Activated CD4-positive, CD25-positive, alpha-beta regulatory T cell (primary cell): ENCODE data around the gene CTSO.

Source experiments
- DNase-seq, 4 experiments: peaks; one replicate each; lab custom pipeline; 2025; lab: John Stamatoyannopoulos, UW

Gene CTSO, protein sequence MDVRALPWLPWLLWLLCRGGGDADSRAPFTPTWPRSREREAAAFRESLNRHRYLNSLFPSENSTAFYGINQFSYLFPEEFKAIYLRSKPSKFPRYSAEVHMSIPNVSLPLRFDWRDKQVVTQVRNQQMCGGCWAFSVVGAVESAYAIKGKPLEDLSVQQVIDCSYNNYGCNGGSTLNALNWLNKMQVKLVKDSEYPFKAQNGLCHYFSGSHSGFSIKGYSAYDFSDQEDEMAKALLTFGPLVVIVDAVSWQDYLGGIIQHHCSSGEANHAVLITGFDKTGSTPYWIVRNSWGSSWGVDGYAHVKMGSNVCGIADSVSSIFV

GRCh38 chr4:155953151-155954117 is at the start of gene CTSO:
Gene CTSO (minus strand): TSS chr4:155953866. CDS start chr4:155953847, 19 bp downstream.
- DNase-seq: peak; percentile 46 to 66 (median 58)

DNA sequence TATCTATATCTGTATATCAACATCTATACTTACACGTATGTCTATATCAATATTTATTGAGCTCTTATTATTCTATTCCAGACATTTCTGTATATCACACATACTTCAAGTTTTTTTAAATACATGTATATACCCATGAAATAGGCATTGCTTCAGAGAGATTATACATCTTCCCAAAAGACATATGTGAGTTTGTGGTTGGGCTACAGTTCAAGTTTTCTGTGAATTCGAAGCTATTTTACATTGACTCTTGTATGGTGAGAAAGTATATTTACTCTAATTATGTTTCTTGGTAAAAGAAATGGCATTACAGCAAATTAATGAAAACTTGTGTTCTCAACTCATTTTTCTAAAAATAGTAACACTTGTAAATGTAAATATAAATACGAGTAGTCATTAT is 46.8 kb upstream of the CTSO start:
- DNase-seq: no peak

DNA sequence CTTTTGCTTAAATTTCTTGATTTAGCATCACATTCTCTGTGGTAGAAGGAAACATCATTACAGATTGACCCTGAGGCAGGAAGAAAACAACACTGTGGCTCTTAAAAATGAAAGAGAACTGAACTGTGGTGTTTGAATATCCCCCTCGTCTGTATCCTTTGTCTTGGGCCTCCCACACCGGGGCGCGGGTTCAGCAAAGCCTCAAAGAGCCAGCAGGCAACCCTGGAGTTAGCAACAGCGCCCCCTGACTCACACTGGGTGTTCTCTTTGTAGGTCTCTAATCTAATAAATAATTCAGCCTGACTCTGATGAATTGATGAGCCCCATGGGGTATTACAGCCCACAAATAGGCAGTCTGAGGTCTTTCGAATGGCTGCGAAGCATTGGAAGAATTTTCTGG is 46.1 kb upstream of the CTSO start:
- DNase-seq: no peak

DNA sequence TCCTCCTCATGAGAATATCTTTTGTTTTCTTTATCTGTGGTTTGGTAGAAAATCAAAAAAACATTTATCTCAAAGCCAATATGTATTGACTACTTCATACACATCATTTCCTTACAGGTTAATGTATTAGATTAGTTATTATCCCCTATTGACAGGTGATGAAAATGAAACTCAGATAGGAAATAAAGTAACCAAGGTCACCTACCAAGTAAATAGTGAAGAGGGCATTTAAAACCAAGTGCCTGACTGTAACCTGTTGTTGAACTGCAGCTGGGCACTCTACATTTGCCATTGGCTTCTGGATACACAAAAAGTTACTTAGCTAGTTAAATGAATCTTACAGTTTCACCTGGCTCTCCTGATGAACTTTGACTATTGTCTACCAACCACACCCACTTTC is 41.4 kb upstream of the CTSO start:
- no peak for DNase-seq

- no peak for DNase-seq
Observed at GRCh38 chr4:155984106-155984797, 30.6 kb upstream of the CTSO start.

GRCh38 chr4:155982736-155983385 is 29.2 kb upstream of the CTSO start:
- no peak for DNase-seq

GRCh38 chr4:155978810-155979209 is 25.1 kb upstream of the CTSO start:
- no peak for DNase-seq

- DNase-seq: no peak
Observed at GRCh38 chr4:155975511-155975910, 21.8 kb upstream of the CTSO start.

DNA sequence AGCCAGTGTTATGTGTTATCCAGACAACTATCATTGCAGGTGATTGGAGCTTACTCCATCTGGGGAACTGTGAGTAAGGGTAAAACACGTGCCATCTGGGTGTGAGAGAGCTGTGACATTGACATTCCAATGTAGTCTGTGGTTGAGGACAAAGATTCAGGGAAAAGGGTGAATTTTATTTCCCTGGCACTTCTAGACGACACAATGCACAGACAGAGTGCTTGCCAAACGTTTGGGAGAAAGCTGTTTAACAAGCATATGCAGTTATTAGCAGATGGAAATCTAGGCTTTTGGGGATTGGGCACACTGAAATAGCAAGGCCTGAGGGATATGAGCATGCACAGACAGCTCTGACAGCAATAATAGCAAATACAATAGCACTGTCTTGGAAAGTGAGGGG is 21.3 kb upstream of the CTSO start:
- DNase-seq: no peak

- no peak for DNase-seq
Observed at GRCh38 chr4:155974476-155974749, 20.7 kb upstream of the CTSO start.

DNA sequence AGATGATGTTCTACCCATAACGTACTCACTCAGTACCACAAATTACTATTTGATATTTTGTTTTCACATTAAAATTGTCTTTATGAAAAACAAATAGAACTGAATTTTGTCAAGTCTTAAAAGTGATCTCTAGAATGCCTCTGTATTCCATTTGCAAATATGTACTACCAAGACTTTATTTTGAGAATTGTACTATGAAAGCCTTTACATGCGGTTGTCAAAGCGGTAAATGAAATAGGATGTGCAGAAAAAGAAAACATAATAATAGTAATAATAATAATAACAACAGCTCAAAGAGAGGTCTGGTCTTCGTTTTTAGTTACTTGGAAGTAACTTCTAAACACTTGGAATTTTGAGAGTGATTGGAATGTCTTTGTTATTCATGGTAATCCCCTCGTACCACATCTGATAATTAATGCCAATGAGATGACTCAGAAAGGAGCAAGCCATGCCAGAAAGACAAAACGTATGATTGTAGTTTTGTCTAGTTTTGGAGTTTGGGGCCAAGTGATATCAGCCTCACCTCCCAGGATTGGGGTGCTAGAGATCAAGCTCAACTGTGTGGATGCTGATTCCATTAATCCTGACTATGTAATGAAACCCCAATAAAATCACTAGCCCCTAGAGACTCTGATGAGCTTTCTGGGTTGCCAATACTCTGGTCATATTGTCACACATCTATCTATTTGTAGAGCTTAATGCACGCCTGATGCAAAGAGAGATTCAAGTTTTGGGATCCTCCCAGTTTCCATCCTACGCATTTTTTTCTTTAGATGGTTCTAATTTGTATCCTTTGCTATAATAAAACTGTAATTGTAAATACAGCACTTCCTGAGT is 20.2 kb upstream of the CTSO start:
- DNase-seq: no peak

GRCh38 chr4:155972098-155972497 is 18.4 kb upstream of the CTSO start:
- DNase-seq: no peak

DNA sequence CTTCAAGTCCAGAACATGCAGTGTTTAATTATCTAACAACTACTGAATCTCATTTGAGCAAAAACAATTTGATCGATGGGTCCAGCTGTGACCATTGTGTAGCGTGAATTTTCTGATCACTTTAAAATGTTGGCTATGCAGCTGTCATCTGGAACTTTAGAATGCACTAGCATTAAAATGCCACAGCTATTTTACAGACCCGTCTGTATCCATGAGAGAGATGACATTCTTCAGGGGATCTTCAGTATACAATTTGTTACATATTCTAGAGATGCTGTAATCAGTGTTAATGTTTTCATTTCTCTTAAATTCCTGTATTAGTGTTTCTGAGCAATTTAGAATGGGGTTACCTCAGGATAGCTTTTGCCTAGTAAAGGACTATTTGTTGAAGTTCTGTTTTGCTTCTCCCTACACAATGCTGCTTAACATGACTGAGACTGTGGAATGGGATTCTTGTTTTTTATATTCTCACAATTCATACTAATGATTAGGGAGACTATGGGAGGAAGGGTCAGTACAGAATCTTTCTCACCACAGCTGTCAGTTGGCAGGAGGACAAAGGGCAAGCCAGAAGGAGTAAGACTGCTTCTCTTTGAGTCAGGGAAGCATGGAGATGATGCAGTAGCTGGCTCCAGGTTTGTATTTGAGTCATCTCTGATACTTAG is 13.2 kb upstream of the CTSO start:
- no peak for DNase-seq

GRCh38 chr4:155966171-155966570 is 12.5 kb upstream of the CTSO start:
- no peak for DNase-seq

DNA sequence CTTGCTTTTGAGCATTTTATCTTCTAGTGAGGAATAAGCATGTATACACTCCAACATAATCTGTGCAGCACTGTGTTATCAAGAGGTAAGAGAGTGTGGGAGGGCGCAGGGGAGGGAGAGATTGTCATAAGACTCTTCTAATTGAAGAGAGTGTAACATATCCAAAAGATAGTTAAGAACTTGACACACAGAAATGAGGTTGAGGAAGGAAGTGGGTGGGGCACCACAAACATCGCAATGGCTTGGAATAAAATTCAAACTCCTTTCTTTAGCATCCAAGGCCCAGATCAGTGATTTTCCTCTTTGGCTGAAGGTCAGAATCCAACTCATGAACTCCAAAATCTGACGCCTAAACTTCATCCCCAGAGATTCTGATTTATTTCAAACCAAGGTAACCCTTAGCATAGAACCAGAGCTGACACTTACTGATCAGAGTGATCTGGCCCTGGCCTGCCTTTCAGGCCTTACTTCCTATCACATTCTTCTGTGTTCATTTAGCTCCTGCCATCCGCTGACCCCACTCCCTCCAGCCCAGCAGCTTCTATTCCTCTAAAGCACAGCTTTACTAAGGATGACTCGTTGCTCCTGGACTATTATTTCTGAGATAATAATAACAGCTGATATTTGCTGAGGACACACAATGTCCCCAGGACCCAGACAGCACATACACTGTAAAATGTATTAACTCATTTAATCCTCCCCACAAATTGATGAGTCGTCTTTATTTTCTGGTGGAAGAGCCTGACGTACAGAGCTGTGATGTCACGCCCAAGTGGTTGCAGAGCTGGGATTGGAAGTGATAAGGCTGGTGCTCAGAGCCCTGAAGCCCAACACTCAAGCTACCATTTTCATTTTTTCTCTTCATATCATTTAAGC is 10.6 kb upstream of the CTSO start:
- no peak for DNase-seq

GRCh38 chr4:155962767-155963166 is 9.1 kb upstream of the CTSO start:
- no peak for DNase-seq

GRCh38 chr4:155961575-155961974 is 7.9 kb upstream of the CTSO start:
- no peak for DNase-seq

- DNase-seq: no peak
Observed at GRCh38 chr4:155960522-155960921, 6.9 kb upstream of the CTSO start.

DNA sequence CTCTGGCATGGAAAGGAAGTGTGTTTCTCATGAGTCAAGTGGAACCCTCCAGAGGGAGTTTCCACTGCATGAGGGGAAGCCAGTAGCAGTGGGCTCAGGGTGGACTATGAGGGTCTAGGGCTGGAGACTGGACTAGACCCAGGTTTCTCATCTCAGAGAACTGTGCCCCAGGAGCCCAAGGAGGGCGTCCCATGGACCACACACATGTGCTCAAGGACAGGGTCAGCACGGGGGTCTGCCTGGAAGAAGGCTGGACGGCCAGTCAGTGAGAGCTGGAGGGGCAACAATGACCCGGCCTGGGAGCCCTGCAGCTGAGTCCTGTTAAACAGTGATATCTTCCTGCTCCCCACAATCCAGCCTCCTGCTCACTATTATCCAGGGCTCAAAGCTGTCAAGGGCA is 5.8 kb upstream of the CTSO start:
- DNase-seq: no peak

DNA sequence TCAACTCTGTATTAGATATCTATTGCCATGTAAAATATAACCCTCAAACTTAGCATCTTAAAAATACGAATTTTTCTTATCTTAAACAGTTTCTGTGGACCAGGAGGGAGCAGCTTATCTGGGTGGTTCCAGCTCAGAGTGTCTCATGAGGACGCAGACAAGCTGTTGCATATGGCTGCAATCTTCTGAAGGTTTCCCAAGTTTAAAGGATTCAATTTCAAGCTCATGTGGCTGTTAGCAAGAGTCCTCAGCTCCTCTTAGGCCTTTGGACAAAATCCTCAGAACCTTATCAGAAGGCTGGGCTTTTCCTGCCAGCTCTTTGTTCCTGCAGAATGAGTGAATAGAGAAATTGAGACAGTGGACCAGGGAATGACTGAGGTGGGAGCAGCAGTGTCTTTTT is 2.8 kb upstream of the CTSO start:
- DNase-seq: no peak
